HG03565 (cell line): ENCODE data around the gene SFMBT2.
"Not testable (repeated sequence)": the region's sequence is repeated elsewhere in the genome, so short reads cannot be mapped to it uniquely, and the experiment has no call there.

Experiments
- ATAC-seq: cut with Tn5 transposase; IDR thresholded peaks from one replicate; pipeline ENCODE4 v1.9.1; 2021; ENCODE audit warnings: mild to moderate bottlenecking, moderate library complexity; ENCODE audit not compliant: unreplicated experiment

SFMBT2 gene

GRCh38 chr10:7403620-7404019, 7.2 kb downstream of the SFMBT2 start:
- no peak for ATAC-seq

GRCh38 chr10:7401782-7402181, 9.1 kb downstream of the SFMBT2 start:
- ATAC-seq: no peak

GRCh38 chr10:7401156-7401555, 9.7 kb downstream of the SFMBT2 start:
- ATAC-seq: no peak

GRCh38 chr10:7400068-7400715, 10.6 kb downstream of the SFMBT2 start:
- no peak for ATAC-seq

DNA sequence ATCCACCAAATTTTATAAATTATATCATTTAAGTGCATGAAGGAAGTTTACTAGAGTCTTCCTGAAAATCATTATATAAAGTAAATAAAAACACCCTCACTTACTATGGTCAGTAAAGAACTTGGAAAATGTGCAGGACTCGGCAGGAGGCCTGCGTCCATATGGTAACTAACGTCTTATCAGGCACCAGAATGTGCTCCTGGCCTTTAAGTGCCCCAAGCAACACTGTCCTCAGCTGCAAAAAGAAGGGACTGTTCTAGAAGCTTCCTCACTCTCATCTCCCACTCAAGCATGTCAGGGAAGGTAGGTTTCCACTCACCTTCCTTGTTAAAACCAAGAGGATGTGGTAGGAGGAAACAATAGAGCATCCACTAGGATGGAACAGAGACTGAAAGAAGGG, 11.3 kb downstream of the SFMBT2 start:
- ATAC-seq: no peak

- ATAC-seq: no peak
Observed at GRCh38 chr10:7397049-7398035, 13.5 kb downstream of the SFMBT2 start.

GRCh38 chr10:7392301-7392700, 18.5 kb downstream of the SFMBT2 start:
- ATAC-seq: not testable (repeated sequence)

DNA sequence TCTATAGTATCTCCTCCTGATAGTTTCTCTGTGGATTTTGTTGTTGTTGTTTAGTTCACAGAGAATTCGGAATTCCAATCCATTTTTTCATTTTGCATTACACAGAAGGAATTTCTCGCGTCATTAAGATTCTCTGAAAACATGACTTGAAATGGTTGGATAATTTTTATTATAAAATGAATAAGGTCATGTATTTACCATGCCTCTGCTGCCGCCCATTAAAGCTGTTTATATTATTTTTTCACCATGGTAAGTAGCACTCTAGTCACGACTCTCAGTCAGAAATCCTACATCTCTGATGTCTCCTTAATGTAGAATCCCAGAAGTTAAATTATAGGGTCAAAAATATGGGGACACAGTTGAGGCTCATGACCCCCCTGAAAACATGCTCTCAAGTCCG, 19.1 kb downstream of the SFMBT2 start:
- ATAC-seq: no peak

DNA sequence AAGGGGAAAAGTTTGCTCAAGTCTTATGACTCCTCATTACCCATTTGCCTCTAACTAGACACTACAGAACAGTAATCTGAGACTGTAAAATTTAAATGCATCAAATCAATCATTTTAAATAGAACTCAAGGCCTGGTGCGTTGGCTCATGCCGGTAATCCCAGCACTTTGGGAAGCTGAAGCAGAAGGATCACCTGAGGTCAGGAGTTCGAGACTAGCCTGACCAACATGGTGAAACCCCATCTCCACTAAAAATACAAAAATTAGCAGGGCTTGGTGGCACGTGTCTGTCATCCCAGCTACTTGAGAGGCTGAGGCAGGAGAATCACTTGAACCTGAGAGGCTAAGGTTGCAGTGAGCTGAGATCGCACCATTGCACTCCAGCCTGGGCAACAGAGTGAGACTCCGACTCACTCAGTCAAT, 20.1 kb downstream of the SFMBT2 start:
- not testable (repeated sequence) for ATAC-seq

DNA sequence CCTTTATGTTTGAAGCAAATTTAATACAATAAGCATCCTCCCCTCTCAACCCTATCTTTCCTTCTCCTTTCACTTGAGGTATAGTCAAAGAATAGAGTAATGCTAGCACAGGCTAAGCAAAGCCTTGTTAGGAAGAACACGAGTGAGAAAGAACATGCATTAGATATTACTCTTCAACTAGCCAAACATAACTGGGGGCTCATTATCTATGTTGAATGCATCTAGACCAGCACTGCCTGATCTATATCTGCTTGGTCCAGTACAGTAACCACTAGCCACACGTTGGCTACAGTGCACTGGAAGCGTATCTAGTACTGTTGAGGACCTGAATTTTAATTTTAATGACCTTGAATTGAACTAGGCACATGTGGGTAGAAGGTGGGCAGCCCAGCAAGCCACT, 21.0 kb downstream of the SFMBT2 start:
- no peak for ATAC-seq

DNA sequence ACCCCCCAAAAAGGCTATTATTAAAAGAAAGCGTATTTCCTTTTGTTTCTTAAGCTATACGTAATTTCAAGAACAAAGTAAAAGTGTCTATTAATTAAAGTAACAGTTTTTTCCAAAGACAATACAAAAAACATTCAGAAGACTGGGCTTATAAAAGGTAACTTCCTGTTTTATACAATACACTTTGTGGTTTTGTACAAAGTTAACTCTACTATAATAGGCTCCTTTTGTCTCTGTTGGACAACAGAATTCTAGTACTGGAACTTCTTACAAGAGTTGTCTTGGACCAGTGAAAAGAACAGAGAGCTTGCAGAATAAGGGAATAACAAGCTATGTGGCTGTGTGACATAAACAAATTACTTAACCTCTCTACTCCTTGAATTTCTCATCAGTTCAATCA, 21.5 kb downstream of the SFMBT2 start:
- no peak for ATAC-seq

DNA sequence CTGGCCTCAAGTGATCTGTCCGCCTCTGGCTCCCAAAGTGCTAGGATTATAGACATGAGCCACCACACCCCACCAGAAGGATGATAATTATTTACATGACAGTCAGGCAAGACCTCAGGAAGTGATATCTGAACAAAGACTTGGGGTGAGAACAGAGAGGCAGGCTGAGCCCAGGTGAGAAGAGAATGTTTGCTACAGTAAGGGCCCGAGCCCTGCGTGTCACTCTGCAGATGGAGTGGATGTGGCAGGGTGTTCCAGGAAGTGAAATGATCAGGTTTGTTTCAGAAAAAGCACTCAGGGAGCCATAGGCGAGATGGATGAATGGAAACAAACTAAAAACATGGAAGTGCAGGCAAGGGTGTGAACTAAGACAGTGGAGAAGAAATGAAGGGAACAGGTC, 22.2 kb downstream of the SFMBT2 start:
- no peak for ATAC-seq

- not testable (repeated sequence) for ATAC-seq
Observed at GRCh38 chr10:7388149-7388548, 22.7 kb downstream of the SFMBT2 start.

GRCh38 chr10:7385114-7385513, 25.7 kb downstream of the SFMBT2 start:
- no peak for ATAC-seq

DNA sequence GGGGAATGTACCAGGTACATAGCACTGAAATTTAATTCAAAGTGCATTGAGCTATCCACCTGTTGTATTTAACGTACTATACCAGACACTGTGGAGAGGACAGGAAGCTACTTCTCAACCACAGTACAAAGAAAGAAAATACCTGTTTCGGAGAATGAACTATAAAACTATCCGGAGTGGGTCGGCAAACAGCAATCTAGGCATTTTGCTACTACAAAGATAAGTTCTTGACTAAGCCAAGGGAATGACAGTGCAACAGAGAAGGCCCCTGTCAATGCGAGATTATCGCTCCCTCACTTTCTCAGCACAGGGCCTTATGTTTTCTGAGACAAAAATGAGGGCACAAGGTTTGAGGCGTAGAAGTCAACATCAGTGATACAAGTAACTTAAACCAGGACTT, 27.4 kb downstream of the SFMBT2 start:
- no peak for ATAC-seq

- ATAC-seq: no peak
Observed at GRCh38 chr10:7380704-7381241, 30.1 kb downstream of the SFMBT2 start.

GRCh38 chr10:7378602-7379403, 32.0 kb downstream of the SFMBT2 start:
- no peak for ATAC-seq

- ATAC-seq: no peak
Observed at GRCh38 chr10:7377614-7378248, 33.1 kb downstream of the SFMBT2 start.

- no peak for ATAC-seq
Observed at GRCh38 chr10:7374795-7375194, 36.0 kb downstream of the SFMBT2 start.

- ATAC-seq: no peak
Observed at GRCh38 chr10:7373039-7373438, 37.8 kb downstream of the SFMBT2 start.

GRCh38 chr10:7372504-7372903, 38.3 kb downstream of the SFMBT2 start:
- no peak for ATAC-seq
